Activated naive CD8-positive, alpha-beta T cell (primary cell): Measurements from ENCODE around the gene CPE.

Experiments used
- H3K27ac Mint-ChIP-seq: one replicate; pipeline ENCODE4 v1.8.0; 2021; ENCODE audit warnings: mixed read lengths
- H3K27me3 Mint-ChIP-seq: one replicate; pipeline ENCODE4 v1.8.0; 2021; ENCODE audit warnings: mixed read lengths
- H3K36me3 Mint-ChIP-seq: one replicate; pipeline ENCODE4 v1.8.0; 2021; ENCODE audit warnings: mixed read lengths
- H3K4me1 Mint-ChIP-seq: one replicate; pipeline ENCODE4 v1.8.0; 2021; ENCODE audit warnings: low read depth, mixed read lengths
- H3K4me3 Mint-ChIP-seq: one replicate; pipeline ENCODE4 v1.8.0; 2021; ENCODE audit warnings: mild to moderate bottlenecking, mixed read lengths
- H3K9me3 Mint-ChIP-seq: one replicate; pipeline ENCODE4 v1.8.0; 2021; ENCODE audit warnings: low read depth, mixed read lengths

CPE gene

GRCh38 chr4:165381821-165382373 is 3.1 kb downstream of the CPE start:
- Mint-ChIP-seq H3K27me3 (peaks cover 23% of the 10 kb centered on the region), H3K4me1 (peaks cover 2% of the 10 kb centered on the region)

DNA sequence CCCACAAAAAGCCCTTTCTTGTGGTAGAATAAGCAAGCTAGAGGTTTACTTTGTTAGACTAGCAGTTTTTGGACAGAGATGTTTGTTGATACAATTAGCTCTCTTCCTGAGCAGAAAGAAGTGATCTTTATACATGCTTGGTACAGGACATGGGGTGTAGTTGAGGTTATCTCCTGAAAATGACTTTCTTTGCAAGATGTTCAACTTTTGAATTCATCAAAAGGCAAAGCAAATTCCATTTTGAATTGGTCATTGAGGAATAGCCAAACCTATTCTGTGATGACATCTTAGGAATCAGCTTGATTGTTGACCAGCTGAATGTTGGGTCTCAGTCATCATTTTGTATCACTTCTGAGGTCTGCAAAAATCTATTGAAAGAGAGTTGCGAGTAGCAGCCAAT is 3.8 kb downstream of the CPE start:
- Mint-ChIP-seq H3K4me3 (no peak overlapping the region), H3K36me3 (no peaks in the 10 kb centered on the region), H3K27me3 (peaks cover 23% of the 10 kb centered on the region), H3K9me3 (no peaks in the 10 kb centered on the region), H3K4me1 (peaks cover 2% of the 10 kb centered on the region), H3K27ac (no peak overlapping the region)

More at GRCh38 chr4:165381821-165382373, 3.1 kb downstream of the CPE start:
- Mint-ChIP-seq H3K4me3 (no peak overlapping the region), H3K27ac (no peak overlapping the region), H3K9me3 (no peaks in the 10 kb centered on the region), H3K36me3 (no peaks in the 10 kb centered on the region)

GRCh38 chr4:165383591-165384073 is 4.8 kb downstream of the CPE start:
- Mint-ChIP-seq H3K4me3 (no peak overlapping the region), H3K9me3 (no peaks in the 10 kb centered on the region), H3K36me3 (no peaks in the 10 kb centered on the region), H3K27me3 (peaks cover 16% of the 10 kb centered on the region), H3K27ac (no peak overlapping the region), H3K4me1 (no peaks in the 10 kb centered on the region)

GRCh38 chr4:165384186-165384585 is 5.4 kb downstream of the CPE start:
- H3K27ac Mint-ChIP-seq = no peak overlapping the region
- peaks cover 16% of the 10 kb centered on the region for H3K27me3 Mint-ChIP-seq
- no peaks in the 10 kb centered on the region for H3K9me3 Mint-ChIP-seq
- H3K36me3 Mint-ChIP-seq = no peaks in the 10 kb centered on the region
- H3K4me3 Mint-ChIP-seq = no peak overlapping the region
- H3K4me1 Mint-ChIP-seq = no peaks in the 10 kb centered on the region

GRCh38 chr4:165384598-165384997 is 5.8 kb downstream of the CPE start:
- no peaks in the 10 kb centered on the region for H3K4me1 Mint-ChIP-seq
- no peak overlapping the region for H3K4me3 Mint-ChIP-seq
- no peaks in the 10 kb centered on the region for H3K9me3 Mint-ChIP-seq
- no peak overlapping the region for H3K27ac Mint-ChIP-seq
- H3K36me3 Mint-ChIP-seq = no peaks in the 10 kb centered on the region
- peaks cover 16% of the 10 kb centered on the region for H3K27me3 Mint-ChIP-seq

DNA sequence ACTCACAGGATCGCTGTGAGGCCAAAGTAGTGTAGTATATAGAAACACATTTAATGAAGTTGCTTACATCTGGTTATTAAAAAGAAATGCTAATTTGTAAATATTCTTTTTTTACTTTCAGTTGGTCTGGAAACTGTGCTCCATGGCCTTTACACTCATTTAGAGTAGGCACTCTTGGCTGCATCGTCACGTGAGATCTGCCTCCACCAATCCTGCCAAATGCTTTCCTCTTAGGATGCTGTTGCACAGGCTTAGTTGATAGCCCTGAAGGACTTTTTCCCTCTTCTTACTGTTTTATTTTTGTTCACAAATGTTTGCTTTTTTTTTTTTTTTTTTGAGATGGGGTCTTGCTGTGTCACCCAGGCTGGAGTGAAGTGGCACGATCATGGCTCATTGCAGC is 6.3 kb downstream of the CPE start:
- Mint-ChIP-seq H3K4me1 (no peaks in the 10 kb centered on the region), H3K4me3 (no peak overlapping the region), H3K27me3 (peaks cover 16% of the 10 kb centered on the region), H3K27ac (no peak overlapping the region), H3K9me3 (no peaks in the 10 kb centered on the region), H3K36me3 (no peaks in the 10 kb centered on the region)

DNA sequence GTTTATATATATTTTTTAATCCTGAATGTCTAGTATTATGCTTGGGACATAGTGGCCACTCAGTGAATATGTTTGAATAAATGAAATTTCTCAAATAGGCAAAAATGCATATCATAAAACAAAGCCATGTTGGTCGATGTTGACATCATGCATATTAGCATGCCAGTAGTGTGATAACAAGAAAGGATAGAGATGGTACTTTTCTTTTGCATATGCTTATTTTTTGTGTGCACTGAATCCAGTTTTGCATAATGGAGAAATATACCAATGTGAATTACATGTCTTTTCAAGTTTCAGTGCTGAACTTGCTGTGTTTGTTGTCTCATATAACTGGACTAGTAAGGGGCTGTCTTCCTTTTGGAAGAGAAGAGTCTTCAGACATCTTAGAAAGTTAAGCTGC is 7.5 kb downstream of the CPE start:
- no peak overlapping the region for H3K4me3 Mint-ChIP-seq
- H3K36me3 Mint-ChIP-seq = no peaks in the 10 kb centered on the region
- H3K27me3 Mint-ChIP-seq = peaks cover 7% of the 10 kb centered on the region
- H3K4me1 Mint-ChIP-seq = no peaks in the 10 kb centered on the region
- H3K27ac Mint-ChIP-seq = no peak overlapping the region
- H3K9me3 Mint-ChIP-seq = no peaks in the 10 kb centered on the region

GRCh38 chr4:165388756-165389155 is 9.9 kb downstream of the CPE start:
- Mint-ChIP-seq H3K36me3 (no peaks in the 10 kb centered on the region), H3K4me3 (no peak overlapping the region), H3K27me3 (peaks cover 4% of the 10 kb centered on the region), H3K4me1 (no peaks in the 10 kb centered on the region), H3K9me3 (no peaks in the 10 kb centered on the region), H3K27ac (no peak overlapping the region)

DNA sequence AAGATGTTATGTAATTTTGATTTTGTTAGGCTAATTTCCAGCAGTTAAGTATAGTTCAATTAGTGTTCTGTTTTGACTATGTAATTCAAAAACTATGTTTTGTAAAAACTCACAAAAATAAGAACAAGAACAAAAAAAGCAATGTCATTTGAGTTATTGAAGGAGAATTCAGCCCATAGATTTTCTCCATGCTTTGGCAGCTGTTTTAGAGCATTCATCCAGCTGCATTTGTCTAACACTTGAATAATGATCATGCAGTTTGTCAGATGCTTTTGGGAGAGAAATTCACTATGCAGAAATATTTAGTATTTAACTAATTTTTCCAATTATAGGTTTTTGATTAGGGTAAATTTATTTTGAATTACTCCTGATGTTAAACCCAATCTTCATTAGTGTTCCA is 14.2 kb downstream of the CPE start:
- Mint-ChIP-seq H3K9me3 (no peaks in the 10 kb centered on the region), H3K36me3 (no peaks in the 10 kb centered on the region), H3K27ac (no peak overlapping the region), H3K27me3 (peaks cover 4% of the 10 kb centered on the region), H3K4me3 (no peak overlapping the region), H3K4me1 (no peaks in the 10 kb centered on the region)

- Mint-ChIP-seq H3K4me3 (no peak overlapping the region), H3K36me3 (no peaks in the 10 kb centered on the region), H3K27me3 (peaks cover 4% of the 10 kb centered on the region), H3K4me1 (no peaks in the 10 kb centered on the region), H3K27ac (no peak overlapping the region), H3K9me3 (no peaks in the 10 kb centered on the region)
Observed at GRCh38 chr4:165393704-165394103, 14.9 kb downstream of the CPE start.

DNA sequence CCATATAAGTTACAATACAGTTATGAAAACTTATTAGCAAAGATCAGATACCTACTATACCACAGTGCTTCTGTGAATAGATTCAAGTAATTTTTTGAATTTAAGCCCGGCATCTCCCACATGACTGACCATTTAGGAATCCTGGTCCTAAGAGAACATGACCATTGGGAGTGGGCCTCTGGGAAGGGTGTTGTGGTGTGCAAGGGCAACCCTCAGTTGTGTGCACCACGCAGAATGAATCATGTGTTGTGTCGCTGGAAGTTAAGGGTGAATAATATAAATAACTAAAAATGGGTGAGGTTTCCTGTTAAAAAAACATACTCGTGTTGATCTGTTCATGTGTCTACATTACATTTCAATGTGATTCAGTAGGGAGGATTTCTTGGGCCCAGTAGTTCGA is 15.5 kb downstream of the CPE start:
- H3K4me3 Mint-ChIP-seq = no peak overlapping the region
- no peak overlapping the region for H3K27ac Mint-ChIP-seq
- H3K36me3 Mint-ChIP-seq = no peaks in the 10 kb centered on the region
- peaks cover 4% of the 10 kb centered on the region for H3K27me3 Mint-ChIP-seq
- no peaks in the 10 kb centered on the region for H3K4me1 Mint-ChIP-seq
- no peaks in the 10 kb centered on the region for H3K9me3 Mint-ChIP-seq

DNA sequence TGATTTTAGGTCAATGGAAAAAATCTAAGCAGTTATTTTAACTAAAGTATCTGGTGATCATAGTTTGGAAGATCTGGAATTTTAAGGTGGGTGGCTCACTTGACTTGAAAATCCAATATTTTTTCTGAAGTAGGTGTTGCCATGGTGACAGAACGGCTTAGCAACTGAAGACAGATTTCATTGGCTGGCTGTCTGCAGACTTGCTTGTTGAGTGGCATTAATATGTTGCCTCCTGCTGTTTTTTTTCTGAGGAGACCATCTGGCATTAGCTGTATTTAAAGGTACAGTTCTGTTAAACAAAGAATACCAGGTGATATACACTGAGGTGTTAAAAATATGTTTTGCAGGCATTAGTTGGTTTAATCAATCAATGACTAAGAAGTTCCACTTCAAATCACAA is 19.8 kb downstream of the CPE start:
- no peak overlapping the region for H3K4me3 Mint-ChIP-seq
- no peaks in the 10 kb centered on the region for H3K9me3 Mint-ChIP-seq
- no peaks in the 10 kb centered on the region for H3K27me3 Mint-ChIP-seq
- H3K36me3 Mint-ChIP-seq = no peaks in the 10 kb centered on the region
- no peak overlapping the region for H3K27ac Mint-ChIP-seq
- H3K4me1 Mint-ChIP-seq = no peaks in the 10 kb centered on the region

GRCh38 chr4:165402375-165402774 is 23.6 kb downstream of the CPE start:
- no peak overlapping the region for H3K27ac Mint-ChIP-seq
- no peaks in the 10 kb centered on the region for H3K27me3 Mint-ChIP-seq
- no peaks in the 10 kb centered on the region for H3K4me1 Mint-ChIP-seq
- H3K9me3 Mint-ChIP-seq = no peaks in the 10 kb centered on the region
- no peaks in the 10 kb centered on the region for H3K36me3 Mint-ChIP-seq
- no peak overlapping the region for H3K4me3 Mint-ChIP-seq

- Mint-ChIP-seq H3K9me3 (no peaks in the 10 kb centered on the region), H3K36me3 (no peaks in the 10 kb centered on the region), H3K27ac (no peak overlapping the region), H3K4me3 (no peak overlapping the region), H3K27me3 (peaks cover 2% of the 10 kb centered on the region), H3K4me1 (no peaks in the 10 kb centered on the region)
Observed at GRCh38 chr4:165403048-165403447, 24.2 kb downstream of the CPE start.

DNA sequence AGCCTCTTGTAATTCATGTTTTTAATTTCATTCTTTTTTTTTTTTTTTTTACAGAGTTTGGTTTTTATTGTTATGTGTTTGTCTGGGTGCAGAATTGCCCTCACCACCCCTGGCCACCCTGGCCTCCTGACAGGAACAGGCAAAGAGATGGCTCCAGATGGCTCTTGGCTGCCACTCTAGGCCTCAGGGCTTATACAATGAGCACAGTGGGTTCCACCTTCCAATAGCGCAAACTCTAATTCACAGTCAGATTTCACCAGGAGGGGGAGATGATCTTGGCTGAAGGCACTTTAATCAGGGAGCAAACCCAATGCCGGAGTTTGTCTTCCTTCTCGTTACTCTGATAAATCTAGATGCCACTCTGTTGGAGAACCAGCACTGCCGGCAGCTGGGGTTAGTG is 24.8 kb downstream of the CPE start:
- Mint-ChIP-seq H3K27ac (no peak overlapping the region), H3K27me3 (peaks cover 2% of the 10 kb centered on the region), H3K4me1 (no peaks in the 10 kb centered on the region), H3K36me3 (no peaks in the 10 kb centered on the region), H3K4me3 (no peak overlapping the region), H3K9me3 (no peaks in the 10 kb centered on the region)

DNA sequence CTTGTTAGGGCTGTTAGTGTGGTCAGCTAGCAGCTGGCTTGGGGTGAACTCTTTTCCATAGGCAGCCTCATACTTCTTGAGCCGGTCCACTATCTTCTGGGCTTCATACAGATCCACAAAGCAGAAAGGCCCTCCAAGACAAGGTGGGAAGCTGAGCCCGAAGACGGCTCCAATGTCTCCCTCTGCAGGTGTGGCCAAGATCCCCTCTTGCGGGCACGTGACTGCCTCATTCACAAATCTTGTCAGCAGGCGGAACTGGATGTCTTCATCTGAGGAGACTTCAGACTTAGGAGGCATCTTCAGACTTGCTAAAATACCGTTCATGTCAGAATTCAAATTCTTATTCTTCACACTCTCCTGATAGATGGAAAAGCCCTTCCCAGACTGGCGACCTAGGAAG is 25.3 kb downstream of the CPE start:
- H3K36me3 Mint-ChIP-seq = no peaks in the 10 kb centered on the region
- no peak overlapping the region for H3K4me3 Mint-ChIP-seq
- no peak overlapping the region for H3K27ac Mint-ChIP-seq
- no peaks in the 10 kb centered on the region for H3K9me3 Mint-ChIP-seq
- H3K27me3 Mint-ChIP-seq = peaks cover 2% of the 10 kb centered on the region
- no peaks in the 10 kb centered on the region for H3K4me1 Mint-ChIP-seq
